SK-MEL-5 (cell line): ENCODE data around the gene CLCN6. TPM values are rescaled to one million over a fixed set of nuclear protein-coding genes. Genes with fewer than 3 reads are reported as not detected.
A peak's percentile ranks its signal among the peaks of the same experiment; 100 is the strongest.

Experiments used
- DNase-seq: peaks from one replicate; pipeline ENCODE4 v3.0.0-alpha.2; 2016; ENCODE audit warnings: low read depth, low spot score
- in situ Hi-C: cut with HindIII; loops from 2 replicates; pipeline ENCODE4 v1.10.0; 2016; ENCODE audit warnings: low sequenced_read_pairs, high pct_unique_total_duplicates, low pct_unique_long_range_greater_than_20kb
- total RNA-seq: library from RNA; depleted of rRNA; stranded (reverse); fragments of >200 nt; shearing (Covaris generic); gene quantifications from 2 replicates; pipeline ENCODE4 v1.2.3, GENCODE V29; 2014

The CLCN6 gene
- total RNA-seq, 1 experiment from 2014 or later, result 6.2 TPM

- in situ Hi-C loops, result no loop called here
- DNase-seq, result no peak
These were observed 15.7 kb upstream of the CLCN6 start for GRCh38 chr1:11790101-11790879.

- in situ Hi-C loops, result no loop called here
- DNase-seq, result no peak
These were observed 14.9 kb upstream of the CLCN6 start for GRCh38 chr1:11790880-11791715.

- in situ Hi-C loops, result no loop called here
- no peak for DNase-seq
These were observed 13.9 kb upstream of the CLCN6 start for GRCh38 chr1:11792106-11792505.

GRCh38 chr1:11793819-11794218 is 12.2 kb upstream of the CLCN6 start:
- in situ Hi-C loops, result no loop called here
- no peak for DNase-seq

GRCh38 chr1:11794446-11795237 is 11.3 kb upstream of the CLCN6 start:
- DNase-seq, result no peak
- in situ Hi-C loops, result no loop called here

GRCh38 chr1:11795238-11795890 is 10.6 kb upstream of the CLCN6 start:
- in situ Hi-C loops, result no loop called here
- DNase-seq, result no peak

- no peak for DNase-seq
- in situ Hi-C loops, result no loop called here
These were observed 9.8 kb upstream of the CLCN6 start for GRCh38 chr1:11796036-11796828.

- DNase-seq, result no peak
- in situ Hi-C loops, result no loop called here
These were observed 8.3 kb upstream of the CLCN6 start for GRCh38 chr1:11797525-11798216.

- in situ Hi-C loops, result no loop called here
- DNase-seq, result no peak
These were observed 6.9 kb upstream of the CLCN6 start for GRCh38 chr1:11799099-11799498.

- DNase-seq, result no peak
These were observed 6.1 kb upstream of the CLCN6 start for GRCh38 chr1:11799896-11800295.

GRCh38 chr1:11800391-11800755 is 5.6 kb upstream of the CLCN6 start:
- in situ Hi-C loops, result no loop called here
- no peak for DNase-seq

More at GRCh38 chr1:11799896-11800295, 6.1 kb upstream of the CLCN6 start:
- in situ Hi-C loops, result no loop called here

- in situ Hi-C loops, result no loop called here
- DNase-seq, result no peak
These were observed 5.1 kb upstream of the CLCN6 start for GRCh38 chr1:11800756-11801433.

GRCh38 chr1:11802616-11802972 is 3.4 kb upstream of the CLCN6 start:
- in situ Hi-C loops, result no loop called here
- DNase-seq, result no peak

GRCh38 chr1:11802973-11803885 is 2.8 kb upstream of the CLCN6 start:
- peak; percentile 61 for DNase-seq
- in situ Hi-C loops, result no loop called here
